NCI-H82 (cell line): Measurements from ENCODE around the gene GAREM1.

Source experiments
- DNase-seq: peaks from one replicate; lab custom pipeline; 2025; lab: John Stamatoyannopoulos, UW

GAREM1 gene

GRCh38 chr18:32459361-32460101, 11.2 kb downstream of the GAREM1 start:
- DNase-seq, result peak; percentile 14

DNA sequence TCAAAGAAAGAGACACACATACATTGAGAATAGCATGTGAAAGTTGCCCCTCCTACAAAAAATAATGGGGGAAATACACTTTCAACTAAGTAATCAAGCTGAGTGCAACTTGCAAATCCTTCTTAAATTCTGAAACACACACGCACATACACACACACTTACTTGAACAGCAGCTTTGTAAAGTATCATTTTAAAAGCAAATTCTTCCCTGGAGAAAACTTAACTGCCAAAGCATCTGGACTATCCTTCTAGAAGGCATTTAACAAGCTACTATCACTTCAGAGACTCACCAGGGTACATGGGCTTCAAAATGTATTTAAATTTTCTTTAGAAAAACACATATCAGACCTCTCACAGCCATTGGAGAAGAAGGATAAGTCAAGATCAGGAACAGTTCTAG, 15.3 kb downstream of the GAREM1 start:
- peak; percentile 37 for DNase-seq

DNA sequence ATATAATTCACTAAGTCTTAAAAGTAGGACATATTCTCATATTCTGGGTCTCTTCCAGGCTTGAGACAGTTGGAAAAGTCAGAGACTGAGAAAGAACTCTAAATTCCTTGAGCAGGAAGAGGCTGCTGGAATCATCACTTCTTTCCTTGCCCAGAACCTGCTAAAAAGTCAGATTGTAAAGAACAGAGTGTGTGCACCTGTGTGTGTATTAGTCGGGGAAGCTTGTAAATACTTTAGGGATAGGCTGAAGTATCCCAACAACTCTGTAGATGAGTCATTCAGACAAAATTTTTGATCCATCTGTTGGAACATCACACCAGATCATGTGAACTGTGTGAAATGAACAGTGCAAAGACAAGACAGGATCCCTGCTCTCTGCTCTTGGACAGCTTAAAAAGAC, 16.1 kb downstream of the GAREM1 start:
- no peak for DNase-seq

- DNase-seq, result no peak
These were observed 19.8 kb downstream of the GAREM1 start for GRCh38 chr18:32450874-32451273.

GRCh38 chr18:32450026-32450691, 20.5 kb downstream of the GAREM1 start:
- DNase-seq, result peak; percentile 46

- peak; percentile 25 for DNase-seq
These were observed 23.9 kb downstream of the GAREM1 start for GRCh38 chr18:32446780-32447179.

DNA sequence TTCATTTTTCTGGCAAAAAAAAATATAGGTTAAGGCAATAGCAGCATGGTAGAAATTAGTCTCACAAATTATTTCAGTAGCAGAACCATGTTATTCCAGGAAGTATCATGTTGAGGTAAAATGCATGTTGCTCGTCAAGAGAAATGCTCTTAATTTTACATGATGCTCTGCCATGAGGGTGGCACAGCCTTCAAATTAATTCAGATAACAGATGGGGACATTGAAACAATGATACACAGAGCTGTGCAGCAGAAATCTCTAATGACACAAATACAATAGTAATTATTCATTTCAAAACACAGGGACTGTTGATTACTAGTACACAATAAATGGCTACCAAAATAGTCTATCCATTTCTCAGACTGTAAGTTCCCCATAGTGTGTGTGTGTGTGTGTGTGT, 24.8 kb downstream of the GAREM1 start:
- no peak for DNase-seq

GRCh38 chr18:32443706-32444215, 26.9 kb downstream of the GAREM1 start:
- no peak for DNase-seq

DNA sequence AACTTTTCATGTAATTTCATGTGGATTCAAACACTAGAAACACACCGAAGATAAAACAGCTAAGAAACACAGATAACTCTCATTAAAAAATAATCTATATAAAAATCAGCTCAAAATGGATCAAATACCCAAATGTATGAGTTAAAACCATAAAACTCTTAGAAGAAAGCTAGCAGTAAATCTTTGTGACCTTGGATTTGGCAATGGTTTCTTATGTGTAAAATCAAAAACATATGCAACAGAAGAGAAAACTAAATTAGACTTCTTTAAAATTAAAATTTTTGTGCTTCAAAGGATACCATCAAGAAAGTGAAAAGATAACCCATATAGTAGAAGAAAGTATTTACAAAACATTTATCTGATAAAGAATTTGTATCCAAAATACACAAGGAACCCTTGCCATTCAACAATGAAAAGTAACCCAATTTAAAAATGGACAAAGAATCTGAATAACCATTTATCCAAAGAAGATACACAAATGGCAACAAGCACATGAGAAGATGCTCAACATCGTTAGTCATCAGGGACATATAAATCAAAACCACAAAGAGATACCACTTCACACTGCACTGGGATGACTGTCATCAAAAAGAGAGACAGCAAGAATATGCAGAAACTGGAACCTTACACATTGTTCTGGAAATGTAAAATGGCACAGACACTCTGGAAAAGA, 27.5 kb downstream of the GAREM1 start:
- DNase-seq, result no peak

DNA sequence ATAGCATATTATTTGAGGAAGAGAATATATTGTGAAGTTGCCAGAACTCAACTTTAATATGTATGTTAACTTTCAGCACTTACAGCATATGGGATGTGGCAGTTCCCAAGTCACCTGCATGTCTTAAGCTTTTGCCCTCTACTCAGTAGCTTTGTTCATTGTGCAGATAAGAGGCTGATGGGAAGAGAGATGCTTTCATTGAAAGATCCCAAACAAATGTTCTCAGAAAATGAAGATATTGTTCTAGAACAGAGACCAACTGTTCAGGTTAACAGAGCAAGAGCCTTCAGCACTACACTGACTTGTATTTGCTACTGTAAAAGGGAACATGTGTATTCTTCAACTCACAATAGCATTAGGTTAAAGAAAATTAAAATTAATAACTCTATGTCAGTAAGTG, 28.1 kb downstream of the GAREM1 start:
- DNase-seq, result no peak

GRCh38 chr18:32441533-32441932, 29.1 kb downstream of the GAREM1 start:
- no peak for DNase-seq

DNA sequence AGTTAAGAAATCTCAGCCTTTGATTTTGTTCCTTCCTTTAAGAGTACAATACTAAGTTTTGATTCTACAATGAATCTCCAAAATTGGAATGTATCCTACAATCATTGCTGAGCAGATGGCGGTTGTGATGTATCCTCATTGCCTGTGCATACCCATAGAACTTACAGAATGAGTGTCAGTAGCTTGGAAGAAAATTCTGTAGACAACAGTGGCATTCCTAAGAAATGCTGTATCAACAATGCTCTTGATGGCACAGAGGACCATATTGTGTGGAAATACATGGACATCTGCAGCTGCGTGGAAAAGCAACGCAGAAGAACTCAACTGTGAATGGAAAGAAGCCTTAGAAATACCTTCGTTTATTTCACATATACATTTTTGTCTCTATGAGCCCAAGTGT, 30.2 kb downstream of the GAREM1 start:
- no peak for DNase-seq

DNA sequence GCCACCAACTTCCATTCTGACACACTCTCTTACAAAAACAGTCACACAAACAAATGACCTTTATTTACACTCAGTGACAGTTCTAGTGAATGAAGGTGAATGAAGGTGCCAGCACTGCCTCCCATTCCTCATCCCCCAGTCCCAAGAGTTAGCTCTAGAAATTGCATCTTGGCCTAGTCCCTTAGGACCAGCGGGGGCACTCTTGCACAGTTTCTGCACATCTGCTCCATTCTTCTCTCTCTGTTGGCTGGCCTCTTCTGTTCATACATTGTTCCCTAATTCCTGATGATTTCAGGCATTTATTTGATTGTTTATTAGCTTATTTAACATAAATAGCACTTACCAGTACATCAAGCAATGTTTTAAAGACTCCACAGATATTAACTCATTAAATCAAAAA, 30.9 kb downstream of the GAREM1 start:
- DNase-seq, result peak; percentile 69

DNA sequence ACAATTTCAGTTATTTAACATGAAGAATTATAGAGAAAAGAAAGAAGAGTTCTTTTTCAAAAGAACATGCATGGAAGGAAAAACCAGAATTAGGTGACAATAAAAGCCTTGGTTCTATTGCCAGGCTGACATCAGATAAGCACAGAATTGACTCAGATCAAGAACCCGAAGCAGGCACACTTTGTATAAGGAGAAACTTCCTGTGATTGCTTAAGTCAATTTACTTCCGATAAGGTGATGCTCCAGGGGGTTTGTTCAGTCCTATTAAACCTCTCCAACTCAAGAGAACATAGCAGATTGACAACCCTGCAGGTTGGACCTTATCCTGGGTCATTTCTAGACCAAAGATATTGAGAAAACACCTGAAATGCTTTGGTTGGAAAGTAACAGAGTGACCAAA, 31.4 kb downstream of the GAREM1 start:
- DNase-seq, result no peak

- DNase-seq, result peak; percentile 84
These were observed 32.5 kb downstream of the GAREM1 start for GRCh38 chr18:32438173-32438572.

GRCh38 chr18:32437100-32437834, 33.4 kb downstream of the GAREM1 start:
- DNase-seq, result peak; percentile 2

DNA sequence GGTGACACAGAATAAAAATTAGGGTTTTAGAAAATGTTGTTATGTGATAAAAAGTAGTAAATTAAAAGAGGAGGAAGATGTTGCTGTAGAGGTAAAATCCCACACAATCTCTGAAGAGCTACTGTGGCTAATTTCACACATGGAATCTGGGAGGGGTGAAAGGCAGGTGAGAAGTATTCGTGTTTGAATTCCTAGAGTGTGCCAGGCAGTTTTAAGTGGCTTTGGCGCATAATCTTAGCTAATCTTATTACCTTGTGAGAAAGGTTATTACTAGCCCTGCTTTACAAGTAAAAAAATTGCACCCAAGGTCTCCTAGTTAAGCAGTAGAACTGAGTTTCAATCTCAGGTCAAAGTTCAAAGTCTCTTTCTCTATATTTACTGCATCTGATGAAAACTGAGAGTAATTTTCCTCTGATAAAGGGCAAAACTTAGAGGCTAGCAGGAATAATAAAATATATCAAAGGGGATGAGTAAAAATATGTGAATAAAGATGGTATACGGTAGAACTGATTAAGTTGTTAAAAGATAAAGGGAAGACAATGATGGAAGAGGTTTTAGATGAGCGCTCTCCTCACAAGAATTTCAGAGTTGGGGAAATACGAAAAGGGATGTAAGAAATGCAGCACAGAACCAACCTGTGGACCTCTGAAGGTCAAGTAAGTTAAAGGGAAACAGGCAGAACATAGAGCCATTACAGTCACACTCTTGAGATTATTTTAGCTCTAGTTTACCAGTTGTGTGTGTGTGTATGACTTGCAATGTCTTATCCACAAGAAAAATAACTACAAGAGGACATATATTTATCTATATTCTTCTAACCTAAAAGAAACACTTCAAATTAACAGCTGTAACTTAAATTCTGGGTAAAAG, 34.8 kb downstream of the GAREM1 start:
- DNase-seq, result peak; percentile 92

DNA sequence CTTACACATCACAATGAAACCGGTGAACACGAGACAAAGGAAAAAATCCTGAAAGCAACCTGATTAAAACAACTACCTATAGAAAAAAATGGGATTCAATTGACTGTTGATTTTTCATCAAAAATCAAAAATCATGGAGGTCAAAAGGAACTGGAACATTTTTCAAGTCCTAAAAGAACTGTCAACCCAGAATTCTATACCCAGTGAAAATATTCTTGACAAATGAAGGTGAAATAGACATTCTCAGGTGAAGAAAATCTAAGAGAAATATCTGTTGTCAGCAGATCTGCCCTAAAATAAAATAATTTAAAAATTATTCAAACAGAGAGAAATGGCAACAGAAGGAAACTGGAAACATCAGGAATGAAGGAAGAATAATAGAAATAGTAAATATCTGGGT, 38.9 kb downstream of the GAREM1 start:
- no peak for DNase-seq

DNA sequence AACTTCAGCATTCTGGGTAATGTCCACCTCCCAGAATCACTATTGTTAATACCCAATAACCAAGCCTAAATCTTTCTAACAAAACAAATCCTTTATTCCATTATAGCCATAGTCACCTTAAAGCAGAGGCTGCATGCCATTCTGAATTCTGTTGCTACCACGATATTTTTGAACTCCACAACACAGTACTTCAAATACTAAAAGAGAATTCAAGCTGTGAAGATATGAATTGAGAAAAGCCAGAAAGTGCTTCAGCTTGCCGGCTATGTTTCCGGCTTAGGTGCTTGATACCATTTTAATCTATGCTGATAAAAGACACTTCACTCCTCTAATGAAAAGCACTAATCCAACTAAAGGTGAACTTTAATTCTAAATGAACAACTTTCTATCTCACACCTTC, 41.3 kb downstream of the GAREM1 start:
- DNase-seq, result peak; percentile 2

- no peak for DNase-seq
These were observed 43.4 kb downstream of the GAREM1 start for GRCh38 chr18:32427084-32427900.
